A375 (cell line): ENCODE measurements around the gene OARD1. TPM values are rescaled to one million over a fixed set of nuclear protein-coding genes. Genes with fewer than 3 reads are reported as not detected.

ENCODE experiments used
- total RNA-seq: library from RNA; depleted of rRNA; stranded (reverse); fragments of >200 nt; shearing (Covaris generic); gene quantifications from 2 replicates; pipeline ENCODE4 v1.2.3, GENCODE V29; 2014; rRNA removed

OARD1 gene, protein sequence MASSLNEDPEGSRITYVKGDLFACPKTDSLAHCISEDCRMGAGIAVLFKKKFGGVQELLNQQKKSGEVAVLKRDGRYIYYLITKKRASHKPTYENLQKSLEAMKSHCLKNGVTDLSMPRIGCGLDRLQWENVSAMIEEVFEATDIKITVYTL
- total RNA-seq = 20.8 and 25.7 TPM in 2 replicates

DNA sequence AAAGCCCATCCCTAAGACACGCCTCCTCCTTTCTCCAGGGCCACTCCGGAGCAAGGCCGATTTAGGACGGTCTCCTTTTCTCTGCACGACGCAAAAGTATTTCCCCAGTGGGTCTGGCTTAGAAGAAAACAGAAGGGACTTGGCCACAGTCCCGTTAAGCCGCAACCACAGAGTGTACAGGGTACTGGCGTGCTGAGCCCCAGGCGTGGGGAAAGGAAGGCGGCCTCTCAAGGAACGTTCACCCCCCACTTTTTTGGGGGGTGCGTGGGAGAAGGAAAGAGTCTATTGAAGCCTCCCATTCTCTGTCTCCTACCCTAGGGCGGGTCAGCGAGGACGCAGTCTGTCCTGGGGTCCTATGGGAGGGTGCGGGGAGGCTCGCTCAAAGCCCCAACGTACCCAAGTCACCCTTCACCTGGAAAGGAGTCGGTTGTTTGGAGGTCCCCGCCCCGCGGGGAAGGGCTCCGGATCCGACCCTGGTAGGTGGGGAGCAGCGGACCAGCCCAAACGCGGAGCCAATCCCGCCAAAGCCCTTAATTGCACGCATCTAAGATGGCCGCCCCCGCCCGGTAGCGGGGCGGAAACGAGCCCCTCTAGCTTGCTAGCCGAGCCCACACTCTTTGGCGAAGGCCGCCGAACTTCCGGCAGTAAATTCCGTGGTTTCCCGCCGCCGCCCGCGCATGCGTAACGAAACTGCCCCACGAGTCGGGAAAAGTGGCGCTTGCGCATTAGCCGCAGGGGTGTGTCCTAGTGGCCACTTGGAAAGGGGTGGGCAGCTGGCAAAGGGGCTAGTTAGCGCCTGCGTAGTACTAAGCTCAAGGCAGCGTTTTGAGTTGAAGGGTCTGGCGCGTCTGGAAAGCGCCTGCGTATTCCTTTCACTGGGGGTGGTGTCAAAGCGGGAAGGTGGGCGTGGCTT, at the start of gene OARD1:
OARD1 (minus strand) TSS at position 434 of the 913 bp plus-strand sequence. CDS start 722 bp downstream, outside the sequence.

DNA sequence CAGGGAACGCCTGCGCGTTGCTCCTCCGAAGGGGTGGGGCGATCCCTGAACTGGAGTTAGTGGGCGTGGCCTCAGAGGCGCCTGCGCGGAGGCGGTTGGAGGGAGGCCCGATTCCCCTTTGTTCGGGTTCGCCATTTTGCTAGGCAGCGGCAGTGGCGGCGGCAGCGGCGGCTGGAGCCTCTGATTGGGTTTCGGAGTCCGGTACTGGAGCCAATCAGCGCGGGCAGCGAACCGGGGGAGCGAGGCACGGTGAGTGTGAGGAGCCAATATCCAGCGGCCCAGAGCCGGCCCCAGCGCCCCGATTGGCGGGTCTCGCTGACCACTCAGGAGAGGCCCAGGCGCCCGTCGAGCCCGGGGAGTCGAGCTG, 663 bp upstream of the OARD1 start, which contains the start of gene NFYA:
NFYA (plus strand) TSS at position 139 of the 367 bp plus-strand sequence. CDS start 6,116 bp downstream, outside the sequence.

DNA sequence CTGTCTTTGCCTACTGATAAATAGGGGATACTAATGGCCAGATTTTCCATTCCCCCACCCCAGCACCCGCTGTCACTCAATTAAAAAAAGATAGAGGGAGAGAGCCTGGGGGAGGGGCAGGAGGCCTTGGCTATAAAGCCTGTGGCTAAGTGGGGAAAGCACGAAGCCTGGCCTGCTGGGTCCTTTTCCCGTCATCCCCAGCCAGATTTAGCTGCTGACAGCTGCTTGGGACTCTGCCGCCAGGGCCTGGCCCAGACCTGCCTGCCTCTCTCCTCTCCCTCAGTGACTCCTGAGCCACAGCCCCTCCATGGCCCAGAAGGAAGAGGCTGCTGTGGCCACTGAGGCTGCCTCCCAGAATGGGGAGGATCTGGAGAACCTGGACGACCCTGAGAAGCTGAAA, 19.1 kb downstream of the OARD1 start, which contains the start of gene APOBEC2:
APOBEC2 (plus strand) TSS at position 162 of the 400 bp plus-strand sequence; CDS start at position 308, 146 bp downstream.

GRCh38 chr6:41042226-41043055, 29.7 kb downstream of the OARD1 start, which contains the start of gene TSPO2:
Gene TSPO2 (plus strand): TSS chr6:41042467. CDS start chr6:41042986, 519 bp downstream.

GRCh38 chr6:41039060-41039998, 32.8 kb downstream of the OARD1 start, which contains the start of gene UNC5CL:
Gene UNC5CL (minus strand): TSS chr6:41039221. CDS start chr6:41035074, 4,147 bp downstream.

Other genes starting within 250 kb of the OARD1 start
- gene UNC5CL, start 33.1 kb downstream of the OARD1 start, total RNA-seq = 0.53 and 1.0 TPM in 2 replicates
- gene TSPO2, start 29.9 kb downstream of the OARD1 start, total RNA-seq = not detected in 2 replicates
- gene APOBEC2, start 19.2 kb downstream of the OARD1 start, total RNA-seq = not detected in 2 replicates
- 13.1 and 16.6 TPM in 2 replicates for gene NFYA, start 618 bp upstream of the OARD1 start, total RNA-seq
- not detected in 2 replicates for gene TREML1, start 82.0 kb upstream of the OARD1 start, total RNA-seq
- gene TREM2, start 90.8 kb upstream of the OARD1 start, total RNA-seq = not detected in 2 replicates
- 0.16 and 0.19 TPM in 2 replicates for gene TREML2, start 128.8 kb upstream of the OARD1 start, total RNA-seq
- gene TREML4, start 156.0 kb upstream of the OARD1 start, total RNA-seq = not detected in 2 replicates
- 0.15 and 0.88 TPM in 2 replicates for gene TREM1, start 214.3 kb upstream of the OARD1 start, total RNA-seq